ENCODE data around the gene GUCA2B.

Gene GUCA2B

DNA sequence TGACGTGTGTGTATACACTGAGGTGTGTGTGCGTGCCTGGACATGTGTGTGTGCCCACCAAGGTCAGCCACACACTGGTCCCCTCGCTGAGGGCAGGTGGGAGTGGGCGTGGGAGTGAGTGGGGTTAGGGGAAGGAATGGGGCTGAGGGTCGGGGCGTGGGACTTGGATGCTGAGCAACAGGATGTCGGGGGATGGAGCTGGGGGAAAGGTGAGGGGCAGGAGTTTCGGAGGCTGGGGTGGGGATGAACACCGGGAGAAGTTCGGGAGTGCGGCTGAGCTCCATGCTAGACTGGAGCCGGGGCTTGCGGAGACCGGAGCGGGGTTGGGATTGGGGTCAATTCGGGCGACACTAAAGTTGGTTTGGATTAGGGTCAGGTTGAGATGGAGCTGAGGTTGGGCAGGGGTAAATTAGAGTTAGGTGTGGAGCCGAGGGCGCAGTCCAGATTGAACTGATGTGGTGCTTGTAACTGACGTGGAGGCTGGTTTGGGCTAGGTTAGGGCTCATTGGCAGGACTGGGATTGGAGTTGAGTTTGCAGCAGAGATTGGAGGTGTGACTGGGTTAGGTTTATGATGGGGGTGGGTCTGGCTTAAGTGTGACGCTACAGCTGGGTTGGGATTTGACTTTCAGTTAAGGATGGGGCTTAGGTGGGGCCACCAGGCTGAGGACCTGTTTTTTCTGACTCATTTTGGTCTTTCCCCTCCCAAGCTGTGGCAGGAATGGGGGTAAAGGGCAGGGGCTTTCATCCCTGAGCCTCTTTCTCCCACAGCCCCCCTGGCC lies 14.6 kb downstream of the GUCA2B start:
- no peak overlapping the region for H3K27ac ChIP-seq (ENCODE audit: low read depth, low read length, severe bottlenecking)
- no peaks in the 10 kb centered on the region for H3K36me3 ChIP-seq (ENCODE audit: control insufficient read depth, insufficient read depth, low read length)
- H3K9me3 ChIP-seq (ENCODE audit: control insufficient read depth, low read length), result no peaks in the 10 kb centered on the region
- WGBS, 2 experiments (ENCODE audit: insufficient coverage in 2 of 2), result 89 to 92% methylated on average over 20 to 21 of the region's 21 CpGs
- H3K4me3 ChIP-seq (ENCODE audit: extremely low read depth, insufficient read depth, low read length, poor library complexity, severe bottlenecking), result no peak overlapping the region
- peaks cover 34% of the 10 kb centered on the region for H3K4me1 ChIP-seq (ENCODE audit: control insufficient read depth, insufficient read depth, low read length, poor library complexity, severe bottlenecking)

DNA sequence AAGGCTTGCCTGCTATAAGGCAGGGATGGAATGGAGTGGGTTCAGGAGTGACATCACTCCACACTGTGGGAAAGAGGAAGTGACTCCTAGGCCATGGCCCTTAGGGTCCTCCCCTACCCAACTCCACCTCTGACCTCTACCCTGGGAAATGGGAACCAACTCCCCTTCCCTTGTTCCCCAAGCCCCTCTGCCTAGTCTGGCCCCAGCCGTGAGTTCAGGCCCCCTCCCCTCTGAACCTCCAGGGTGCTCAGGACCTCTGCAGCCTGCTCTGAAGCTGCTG lies 15.1 kb downstream of the GUCA2B start:
- 60% methylated on average over 1 of the region's 1 CpG; no CpG with 5 or more reads in 1 of the 2 experiments for WGBS, 2 experiments (ENCODE audit: insufficient coverage in 2 of 2)
- Histone ChIP-seq H3K9me3 (ENCODE audit: control insufficient read depth, low read length) (no peaks in the 10 kb centered on the region), H3K36me3 (ENCODE audit: control insufficient read depth, insufficient read depth, low read length) (no peaks in the 10 kb centered on the region), H3K4me1 (ENCODE audit: control insufficient read depth, insufficient read depth, low read length, poor library complexity, severe bottlenecking) (peaks cover 34% of the 10 kb centered on the region), H3K4me3 (ENCODE audit: extremely low read depth, insufficient read depth, low read length, poor library complexity, severe bottlenecking) (no peak overlapping the region), H3K27ac (ENCODE audit: low read depth, low read length, severe bottlenecking) (no peak overlapping the region)

DNA sequence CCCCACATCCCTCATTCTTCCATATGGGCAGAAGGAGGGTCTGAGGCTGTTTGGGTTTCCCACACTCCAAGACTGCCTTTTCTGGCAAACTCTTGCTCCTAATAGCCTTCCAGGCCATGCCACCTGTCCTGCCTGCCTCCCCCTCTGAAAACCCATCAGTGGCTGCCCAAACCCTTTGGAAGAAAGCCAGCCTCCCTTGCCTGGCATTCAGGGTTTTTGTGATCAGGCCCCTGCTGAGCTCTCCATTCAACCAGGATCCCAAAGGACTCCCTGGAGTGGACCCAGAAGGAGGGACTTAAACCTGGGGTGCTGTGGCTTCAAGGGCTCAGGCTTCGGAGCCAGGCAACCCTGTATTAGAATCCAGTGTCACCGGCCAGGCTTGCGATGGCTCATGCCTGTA lies 15.6 kb downstream of the GUCA2B start:
- H3K4me1 ChIP-seq (ENCODE audit: control insufficient read depth, insufficient read depth, low read length, poor library complexity, severe bottlenecking), result peaks cover 34% of the 10 kb centered on the region
- WGBS, 2 experiments (ENCODE audit: insufficient coverage in 2 of 2), result 97 to 100% methylated on average over 3 of the region's 3 CpGs

DNA sequence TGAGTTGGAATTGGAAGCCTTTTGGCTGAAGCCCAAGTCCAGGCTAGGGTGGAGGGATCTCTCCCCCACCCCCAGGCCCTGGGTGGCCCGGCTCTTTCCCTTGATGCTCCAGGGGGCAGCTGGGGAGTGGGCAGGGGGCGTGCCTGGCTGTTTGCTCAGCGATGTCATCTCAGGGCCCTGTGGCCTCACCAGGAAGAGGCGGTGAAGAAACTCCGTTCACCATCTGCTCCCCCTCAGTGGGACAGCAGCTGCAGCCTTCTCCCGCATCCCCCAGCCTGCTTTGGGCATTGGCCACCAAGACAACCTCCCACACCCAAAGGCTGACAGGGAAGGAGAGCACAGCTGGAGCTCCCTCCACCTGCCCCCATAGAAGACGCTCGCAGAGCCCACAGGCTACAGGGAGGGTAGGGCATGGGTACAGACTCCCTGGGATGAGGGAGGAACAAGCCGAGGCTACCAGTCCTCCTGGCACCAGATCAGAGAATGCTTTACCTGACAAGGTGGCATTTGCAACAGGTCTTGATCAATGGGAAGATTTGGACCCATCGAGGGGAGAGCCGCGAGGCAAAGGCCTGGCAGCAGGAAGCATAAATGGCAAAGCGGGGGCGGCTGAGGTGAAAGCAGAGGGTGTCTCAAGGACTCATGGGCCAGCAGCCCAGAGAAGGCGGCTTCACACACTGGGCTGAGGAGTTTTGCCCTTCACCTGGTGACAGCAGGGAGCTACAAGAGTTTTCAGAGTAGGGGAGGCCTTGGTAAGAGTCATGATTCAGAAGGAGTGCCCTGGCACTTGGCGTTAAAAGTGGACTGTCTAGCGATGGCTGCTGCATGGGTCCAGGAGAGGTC lies 17.8 kb downstream of the GUCA2B start:
- peaks cover 22% of the 10 kb centered on the region for H3K4me1 ChIP-seq (ENCODE audit: control insufficient read depth, insufficient read depth, low read length, poor library complexity, severe bottlenecking)
- 78 to 80% methylated on average over 11 to 14 of the region's 17 CpGs for WGBS, 2 experiments (ENCODE audit: insufficient coverage in 2 of 2)
- H3K4me3 ChIP-seq (ENCODE audit: extremely low read depth, insufficient read depth, low read length, poor library complexity, severe bottlenecking), result no peak overlapping the region
- no peaks in the 10 kb centered on the region for H3K9me3 ChIP-seq (ENCODE audit: control insufficient read depth, low read length)
- no peak overlapping the region for H3K27ac ChIP-seq (ENCODE audit: low read depth, low read length, severe bottlenecking)
- peaks cover 5% of the 10 kb centered on the region for H3K36me3 ChIP-seq (ENCODE audit: control insufficient read depth, insufficient read depth, low read length)

More for the DNA sequence above, 15.6 kb downstream of the GUCA2B start:
- Histone ChIP-seq H3K4me3 (ENCODE audit: extremely low read depth, insufficient read depth, low read length, poor library complexity, severe bottlenecking) (no peak overlapping the region), H3K9me3 (ENCODE audit: control insufficient read depth, low read length) (no peaks in the 10 kb centered on the region), H3K27ac (ENCODE audit: low read depth, low read length, severe bottlenecking) (no peak overlapping the region), H3K36me3 (ENCODE audit: control insufficient read depth, insufficient read depth, low read length) (no peaks in the 10 kb centered on the region)

DNA sequence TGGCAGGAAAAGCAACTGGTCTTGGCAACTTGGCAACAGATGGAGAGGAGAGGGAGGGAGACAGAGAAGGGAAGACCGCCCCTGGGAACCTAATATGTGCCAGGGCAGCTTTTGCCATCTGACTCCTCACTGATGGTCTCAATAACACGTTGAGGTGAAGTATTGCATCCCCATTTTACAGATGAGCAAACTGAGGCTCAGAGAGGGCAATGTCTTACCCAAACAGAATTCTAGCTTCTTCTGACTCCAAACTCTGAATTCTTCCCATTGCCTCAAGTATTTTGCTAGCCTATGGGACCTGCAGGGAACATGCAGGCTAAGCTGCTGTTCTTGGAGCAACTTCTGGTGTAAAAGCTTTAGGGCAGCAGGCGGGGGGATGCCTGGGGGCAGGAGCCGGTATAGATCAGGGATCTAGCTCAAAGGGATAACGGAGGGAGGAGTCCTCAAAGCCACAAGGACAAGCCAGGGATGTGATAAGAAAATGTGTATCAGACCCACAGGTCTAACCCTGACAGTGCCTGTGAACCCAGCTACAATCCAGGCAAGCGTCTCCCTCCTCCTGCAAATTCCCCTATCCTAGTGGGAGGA lies 18.6 kb downstream of the GUCA2B start:
- 79 to 96% methylated on average over 4 to 5 of the region's 6 CpGs for WGBS, 2 experiments (ENCODE audit: insufficient coverage in 2 of 2)
- peaks cover 12% of the 10 kb centered on the region for H3K36me3 ChIP-seq (ENCODE audit: control insufficient read depth, insufficient read depth, low read length)

DNA sequence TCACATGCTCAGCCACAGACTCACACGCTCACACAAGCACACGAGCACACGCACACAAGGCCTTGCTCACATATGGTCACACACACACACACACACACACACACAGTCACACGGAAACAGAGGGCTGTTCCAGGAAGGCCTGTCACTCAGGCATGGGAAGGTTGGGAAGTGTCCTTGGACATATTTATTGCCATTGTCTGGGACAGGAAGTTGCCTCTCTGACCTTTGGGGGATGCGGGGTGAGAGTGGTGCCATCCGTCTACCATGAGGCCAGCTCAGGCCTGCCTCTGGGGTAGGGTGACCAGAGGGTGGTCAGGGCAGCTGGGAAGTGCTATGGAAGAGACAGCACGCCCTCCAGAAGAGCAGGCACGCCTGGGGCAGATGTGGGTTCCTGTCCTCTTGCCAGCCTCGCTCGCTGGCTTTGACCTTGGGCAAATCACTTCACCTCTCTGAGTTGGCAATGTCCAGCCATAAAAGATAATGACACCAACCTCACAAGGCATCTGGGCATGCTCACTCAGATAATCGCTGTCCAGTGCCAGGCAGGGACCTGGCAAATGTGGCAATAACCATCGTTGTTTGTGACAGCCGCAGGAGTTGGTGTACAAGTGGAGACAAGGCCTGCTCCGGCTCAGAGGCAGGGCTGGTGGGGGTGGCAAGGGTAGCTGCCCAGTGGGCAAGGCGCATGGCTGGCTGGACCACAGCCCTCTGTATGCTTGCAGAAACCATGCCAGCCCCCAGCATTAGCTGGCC lies 19.3 kb downstream of the GUCA2B start:
- WGBS, 2 experiments (ENCODE audit: insufficient coverage in 2 of 2), result 93 to 98% methylated on average over 10 to 13 of the region's 15 CpGs
- no peak overlapping the region for H3K4me3 ChIP-seq (ENCODE audit: extremely low read depth, insufficient read depth, low read length, poor library complexity, severe bottlenecking)
- no peak overlapping the region for H3K27ac ChIP-seq (ENCODE audit: low read depth, low read length, severe bottlenecking)
- no peaks in the 10 kb centered on the region for H3K9me3 ChIP-seq (ENCODE audit: control insufficient read depth, low read length)
- peaks cover 26% of the 10 kb centered on the region for H3K4me1 ChIP-seq (ENCODE audit: control insufficient read depth, insufficient read depth, low read length, poor library complexity, severe bottlenecking)
- peaks cover 13% of the 10 kb centered on the region for H3K36me3 ChIP-seq (ENCODE audit: control insufficient read depth, insufficient read depth, low read length)

More for the DNA sequence above, 18.6 kb downstream of the GUCA2B start:
- H3K4me1 ChIP-seq (ENCODE audit: control insufficient read depth, insufficient read depth, low read length, poor library complexity, severe bottlenecking), result peaks cover 22% of the 10 kb centered on the region
- no peaks in the 10 kb centered on the region for H3K9me3 ChIP-seq (ENCODE audit: control insufficient read depth, low read length)
- no peak overlapping the region for H3K4me3 ChIP-seq (ENCODE audit: extremely low read depth, insufficient read depth, low read length, poor library complexity, severe bottlenecking)
- H3K27ac ChIP-seq (ENCODE audit: low read depth, low read length, severe bottlenecking), result no peak overlapping the region

DNA sequence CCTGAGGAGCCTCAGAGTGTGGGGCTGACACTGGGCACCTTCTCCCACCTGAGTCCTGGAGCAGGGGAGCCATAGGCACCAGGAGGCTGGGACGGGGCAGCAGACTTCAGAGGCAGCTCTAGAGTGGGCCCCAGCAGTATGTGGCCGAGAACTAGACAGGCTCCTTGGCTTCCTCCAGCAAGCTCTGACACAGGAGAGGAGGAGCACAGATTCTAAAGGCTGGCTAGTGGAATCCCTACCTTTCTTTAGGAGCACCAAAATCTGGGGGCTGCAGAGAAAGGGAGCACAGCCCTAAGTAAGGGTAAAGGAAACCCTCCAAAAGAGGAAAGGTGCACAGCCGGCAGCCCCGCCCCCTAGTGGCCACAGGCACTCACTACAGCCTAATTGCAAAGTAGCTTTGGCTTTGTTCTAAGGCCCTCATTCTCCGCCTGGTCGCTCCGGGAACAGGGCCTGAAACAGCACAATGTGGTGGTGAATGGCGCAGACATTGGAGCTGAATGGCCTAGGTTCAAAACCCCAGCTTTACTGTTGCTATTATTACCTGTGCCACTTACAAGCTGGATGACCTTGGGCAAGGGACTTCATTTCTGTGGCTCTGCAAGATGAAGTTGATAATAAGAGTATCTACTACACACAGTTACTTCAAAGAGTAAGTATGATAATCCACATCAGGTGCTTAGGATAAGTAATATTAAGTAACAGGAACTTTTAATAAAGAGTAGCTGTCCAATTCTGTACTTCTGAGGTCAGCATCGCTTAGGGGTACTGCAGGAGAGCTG lies 20.1 kb downstream of the GUCA2B start:
- Histone ChIP-seq H3K4me1 (ENCODE audit: control insufficient read depth, insufficient read depth, low read length, poor library complexity, severe bottlenecking) (peaks cover 32% of the 10 kb centered on the region), H3K36me3 (ENCODE audit: control insufficient read depth, insufficient read depth, low read length) (peaks cover 13% of the 10 kb centered on the region), H3K4me3 (ENCODE audit: extremely low read depth, insufficient read depth, low read length, poor library complexity, severe bottlenecking) (no peak overlapping the region), H3K27ac (ENCODE audit: low read depth, low read length, severe bottlenecking) (no peak overlapping the region), H3K9me3 (ENCODE audit: control insufficient read depth, low read length) (no peaks in the 10 kb centered on the region)
- WGBS, 2 experiments (ENCODE audit: insufficient coverage in 2 of 2), result 92% methylated on average over 2 of the region's 9 CpGs

DNA sequence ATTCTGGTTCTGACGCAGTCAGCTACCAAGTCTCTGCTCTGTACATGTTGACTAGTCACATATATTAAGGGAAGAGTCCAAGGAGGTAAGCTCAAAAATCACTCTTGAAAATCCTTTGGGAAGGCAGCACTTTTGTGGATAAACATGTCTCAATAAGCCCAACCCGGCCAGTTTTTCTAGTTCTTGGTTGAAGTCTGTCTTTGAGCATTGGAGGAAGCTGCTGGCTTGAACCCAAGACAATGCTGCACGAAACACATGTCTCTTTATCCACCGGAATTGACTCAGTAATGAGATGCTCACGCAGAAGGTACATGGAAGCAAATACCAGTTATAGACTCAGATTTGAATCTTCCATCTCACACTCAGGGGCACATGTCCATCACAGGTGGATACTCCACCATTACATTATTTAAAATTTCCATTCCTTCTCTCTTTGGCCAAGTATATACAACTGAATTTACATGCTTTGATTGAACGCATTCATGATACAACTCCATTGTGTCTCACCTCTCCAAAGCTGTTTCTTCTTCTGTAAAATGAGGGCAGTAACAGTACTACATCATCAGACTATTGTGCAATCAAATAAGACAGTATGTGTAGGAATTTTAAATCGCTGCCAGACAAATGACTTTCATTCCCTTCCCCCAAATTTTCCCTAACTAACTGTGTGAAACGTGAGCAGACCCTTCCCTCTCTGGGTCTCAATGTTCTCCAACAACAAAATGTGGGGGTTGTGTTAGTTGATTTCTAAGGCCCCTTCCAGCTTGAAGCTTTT lies 20.9 kb downstream of the GUCA2B start:
- Histone ChIP-seq H3K9me3 (ENCODE audit: control insufficient read depth, low read length) (no peaks in the 10 kb centered on the region), H3K36me3 (ENCODE audit: control insufficient read depth, insufficient read depth, low read length) (peaks cover 18% of the 10 kb centered on the region), H3K27ac (ENCODE audit: low read depth, low read length, severe bottlenecking) (no peak overlapping the region), H3K4me3 (ENCODE audit: extremely low read depth, insufficient read depth, low read length, poor library complexity, severe bottlenecking) (no peak overlapping the region), H3K4me1 (ENCODE audit: control insufficient read depth, insufficient read depth, low read length, poor library complexity, severe bottlenecking) (peaks cover 37% of the 10 kb centered on the region)
- 94 to 97% methylated on average over 5 to 6 of the region's 8 CpGs for WGBS, 2 experiments (ENCODE audit: insufficient coverage in 2 of 2)

DNA sequence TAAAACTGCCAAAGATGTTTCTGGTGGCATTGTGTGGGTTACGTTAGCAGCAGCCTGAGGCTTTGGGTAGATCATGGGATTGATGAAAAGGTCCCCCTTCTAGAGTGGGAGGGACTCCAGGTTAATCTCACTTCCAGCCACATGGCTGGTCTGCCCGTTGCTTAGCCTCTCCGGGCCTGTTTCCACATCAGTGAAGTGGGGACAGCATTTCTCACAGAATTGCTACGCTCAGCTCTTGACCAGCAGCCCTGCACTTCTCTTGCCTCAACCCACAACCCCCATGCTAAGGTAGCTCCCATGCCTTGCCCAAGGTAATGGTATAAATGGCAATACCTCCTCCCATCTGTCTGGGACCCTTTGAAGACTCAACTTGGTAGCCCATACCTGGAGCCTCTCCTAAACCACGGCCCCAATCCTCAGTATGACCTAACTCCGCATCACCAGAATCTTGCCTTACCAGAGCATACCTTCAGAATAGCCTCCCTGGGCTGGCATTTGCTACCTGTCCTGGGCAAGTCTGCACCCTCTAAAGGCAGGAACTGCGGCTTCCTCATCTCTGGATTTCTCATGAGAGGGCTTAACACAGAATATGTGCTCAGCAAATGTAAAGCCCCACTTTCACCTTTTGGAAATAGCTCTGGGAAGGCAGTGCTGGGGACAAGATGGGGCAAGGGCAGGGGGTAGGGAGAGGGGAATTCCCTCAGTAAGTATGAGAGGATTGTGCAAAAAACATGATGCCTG lies 22.3 kb downstream of the GUCA2B start:
- Histone ChIP-seq H3K36me3 (ENCODE audit: control insufficient read depth, insufficient read depth, low read length) (peaks cover 30% of the 10 kb centered on the region), H3K4me1 (ENCODE audit: control insufficient read depth, insufficient read depth, low read length, poor library complexity, severe bottlenecking) (peaks cover 44% of the 10 kb centered on the region)
- 87 to 93% methylated on average over 7 of the region's 7 CpGs for WGBS, 2 experiments (ENCODE audit: insufficient coverage in 2 of 2)

More for the DNA sequence above, 22.3 kb downstream of the GUCA2B start:
- Histone ChIP-seq H3K27ac (ENCODE audit: low read depth, low read length, severe bottlenecking) (no peak overlapping the region), H3K4me3 (ENCODE audit: extremely low read depth, insufficient read depth, low read length, poor library complexity, severe bottlenecking) (no peak overlapping the region), H3K9me3 (ENCODE audit: control insufficient read depth, low read length) (no peaks in the 10 kb centered on the region)
